NB4 (cell line): ENCODE results near the gene BHLHA15.

Source experiments
- MYC ChIP-seq: IDR thresholded peaks from 2 replicates; pipeline ENCODE4 v1.6.1; 2011; ENCODE audit warnings: low read depth, low read length
- POLR2A ChIP-seq: IDR thresholded peaks from 2 replicates; pipeline ENCODE4 v1.6.1; 2011; ENCODE audit warnings: mild to moderate bottlenecking; ENCODE audit not compliant: insufficient read length; ENCODE audit errors: extremely low read depth
- TF ChIP-seq, protein P1 (sequence below): IDR thresholded peaks from one replicate; pipeline ENCODE4 v1.5.1; 2012; ENCODE audit warnings: low read depth, low read length
- TF ChIP-seq, protein P2 (sequence below): IDR thresholded peaks from 2 replicates; pipeline ENCODE4 v1.6.1; 2011; ENCODE audit warnings: low read depth, low read length

DNA sequence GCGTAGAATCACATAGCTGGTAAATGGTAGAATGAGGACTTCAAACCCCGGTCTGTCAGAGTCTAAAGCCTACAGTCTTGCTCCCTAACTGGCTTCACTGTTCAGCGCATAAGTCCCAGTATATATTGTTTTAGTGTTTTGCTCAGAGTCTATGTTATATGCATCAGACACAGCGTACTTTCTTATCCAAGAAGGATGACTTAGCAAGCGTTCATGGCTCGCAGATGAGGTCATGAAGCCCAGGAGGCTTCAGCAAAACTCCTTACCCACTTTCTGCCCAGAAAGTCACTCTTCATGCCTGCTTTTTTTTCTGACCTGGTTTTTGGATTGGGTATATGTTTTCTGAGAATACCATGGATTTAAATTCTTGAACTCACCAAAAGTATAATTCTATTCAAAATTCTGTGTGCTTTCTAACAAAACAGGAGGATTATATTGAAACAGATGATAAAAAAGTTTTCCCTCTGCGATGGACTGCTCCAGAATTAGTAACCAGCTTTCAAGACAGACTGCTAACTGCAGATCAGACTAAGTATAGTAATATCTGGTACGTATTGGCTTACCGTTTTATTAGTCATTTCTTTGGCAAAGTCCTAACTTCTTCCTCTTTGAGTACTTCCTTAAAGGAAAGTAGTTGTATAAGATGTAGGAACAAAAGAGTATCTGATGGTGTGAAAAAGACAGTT lies 24.6 kb upstream of the BHLHA15 start:
- TF ChIP-seq, protein P1, sequence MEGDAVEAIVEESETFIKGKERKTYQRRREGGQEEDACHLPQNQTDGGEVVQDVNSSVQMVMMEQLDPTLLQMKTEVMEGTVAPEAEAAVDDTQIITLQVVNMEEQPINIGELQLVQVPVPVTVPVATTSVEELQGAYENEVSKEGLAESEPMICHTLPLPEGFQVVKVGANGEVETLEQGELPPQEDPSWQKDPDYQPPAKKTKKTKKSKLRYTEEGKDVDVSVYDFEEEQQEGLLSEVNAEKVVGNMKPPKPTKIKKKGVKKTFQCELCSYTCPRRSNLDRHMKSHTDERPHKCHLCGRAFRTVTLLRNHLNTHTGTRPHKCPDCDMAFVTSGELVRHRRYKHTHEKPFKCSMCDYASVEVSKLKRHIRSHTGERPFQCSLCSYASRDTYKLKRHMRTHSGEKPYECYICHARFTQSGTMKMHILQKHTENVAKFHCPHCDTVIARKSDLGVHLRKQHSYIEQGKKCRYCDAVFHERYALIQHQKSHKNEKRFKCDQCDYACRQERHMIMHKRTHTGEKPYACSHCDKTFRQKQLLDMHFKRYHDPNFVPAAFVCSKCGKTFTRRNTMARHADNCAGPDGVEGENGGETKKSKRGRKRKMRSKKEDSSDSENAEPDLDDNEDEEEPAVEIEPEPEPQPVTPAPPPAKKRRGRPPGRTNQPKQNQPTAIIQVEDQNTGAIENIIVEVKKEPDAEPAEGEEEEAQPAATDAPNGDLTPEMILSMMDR = no peak
- TF ChIP-seq, protein P2, sequence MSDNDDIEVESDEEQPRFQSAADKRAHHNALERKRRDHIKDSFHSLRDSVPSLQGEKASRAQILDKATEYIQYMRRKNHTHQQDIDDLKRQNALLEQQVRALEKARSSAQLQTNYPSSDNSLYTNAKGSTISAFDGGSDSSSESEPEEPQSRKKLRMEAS = no peak
- TF ChIP-seq POLR2A (no peak), MYC (no peak)
